H9 (cell line): ENCODE measurements around the gene MYMK. TPM values are rescaled to one million over a fixed set of nuclear protein-coding genes. Genes with fewer than 3 reads are reported as not detected.

ENCODE experiments used
- DNase-seq: peaks from one replicate; pipeline ENCODE4 v3.0.0-alpha.2; 2017
- H2AFZ ChIP-seq: one replicate; pipeline ENCODE4 v1.6.1; 2013; ENCODE audit warnings: mild to moderate bottlenecking, low read length, control low read depth, moderate library complexity
- H2AK5ac ChIP-seq: 2 replicates; pipeline ENCODE4 v1.6.1; 2013; ENCODE audit warnings: low read length, control low read depth, mixed read lengths; ENCODE audit not compliant: insufficient read length
- H2BK120ac ChIP-seq: one replicate; pipeline ENCODE4 v1.6.1; 2013; ENCODE audit warnings: low read depth, mild to moderate bottlenecking, low read length, control low read depth, inconsistent platforms; ENCODE audit not compliant: poor library complexity, severe bottlenecking
- H2BK12ac ChIP-seq: 2 replicates; pipeline ENCODE4 v1.6.1; 2013; ENCODE audit warnings: low read length, control low read depth, mixed read lengths, low read depth; ENCODE audit not compliant: insufficient read length
- H2BK15ac ChIP-seq: 2 replicates; pipeline ENCODE4 v1.6.1; 2013; ENCODE audit warnings: low read depth, low read length, control low read depth
- H2BK20ac ChIP-seq: one replicate; pipeline ENCODE4 v1.6.1; 2013; ENCODE audit warnings: low read depth, mild to moderate bottlenecking, low read length, control low read depth, inconsistent platforms; ENCODE audit not compliant: poor library complexity, severe bottlenecking
- H2BK5ac ChIP-seq: 2 replicates; pipeline ENCODE4 v1.6.1; 2013; ENCODE audit warnings: low read length, control low read depth, mixed read lengths; ENCODE audit not compliant: insufficient read length
- H3K14ac ChIP-seq: 2 replicates; pipeline ENCODE4 v1.6.1; 2013; ENCODE audit warnings: low read length, control low read depth; ENCODE audit not compliant: insufficient read depth
- H3K18ac ChIP-seq: 2 replicates; pipeline ENCODE4 v1.6.1; 2013; ENCODE audit warnings: low read depth, mild to moderate bottlenecking, mixed read lengths, low read length, control low read depth; ENCODE audit not compliant: insufficient read length
- H3K23ac ChIP-seq: 2 replicates; pipeline ENCODE4 v1.6.1; 2013; ENCODE audit warnings: low read length, control low read depth, mixed read lengths, low read depth; ENCODE audit not compliant: insufficient read length
- H3K23me2 ChIP-seq: 2 replicates; pipeline ENCODE4 v1.6.1; 2013; ENCODE audit warnings: low read depth, mild to moderate bottlenecking, mixed read lengths, low read length, control low read depth; ENCODE audit not compliant: insufficient read length, poor library complexity, severe bottlenecking
- H3K27ac ChIP-seq: 2 replicates; pipeline ENCODE4 v1.5.1; 2013; ENCODE audit warnings: low read length, control low read depth, mixed read lengths, low read depth; ENCODE audit not compliant: insufficient read length
- H3K27me3 ChIP-seq: 2 replicates; pipeline ENCODE4 v1.6.1; 2013; ENCODE audit warnings: low read length, control low read depth, inconsistent platforms; ENCODE audit not compliant: insufficient read depth
- H3K4ac ChIP-seq: 2 replicates; pipeline ENCODE4 v1.6.1; 2013; ENCODE audit warnings: low read depth, mild to moderate bottlenecking, control low read depth, inconsistent platforms, low read length, moderate library complexity
- H3K4me1 ChIP-seq: 2 replicates; pipeline ENCODE4 v1.6.1; 2013; ENCODE audit warnings: low read length, control low read depth, inconsistent platforms; ENCODE audit not compliant: insufficient read depth
- H3K4me2 ChIP-seq: 2 replicates; pipeline ENCODE4 v1.6.1; 2013; ENCODE audit warnings: low read length, control low read depth, mixed read lengths; ENCODE audit not compliant: insufficient read length, insufficient read depth
- H3K56ac ChIP-seq: 2 replicates; pipeline ENCODE4 v1.6.1; 2013; ENCODE audit warnings: low read depth, mild to moderate bottlenecking, mixed read lengths, low read length, control low read depth; ENCODE audit not compliant: insufficient read length
- H3K79me1 ChIP-seq: 2 replicates; pipeline ENCODE4 v1.6.1; 2013; ENCODE audit warnings: low read depth, mild to moderate bottlenecking, moderate library complexity, low read length, control low read depth, inconsistent platforms; ENCODE audit not compliant: insufficient read depth, poor library complexity, severe bottlenecking
- H3K79me2 ChIP-seq: 2 replicates; pipeline ENCODE4 v1.6.1; 2013; ENCODE audit warnings: low read length, control low read depth, inconsistent platforms; ENCODE audit not compliant: insufficient read depth
- H3K9ac ChIP-seq: 2 replicates; pipeline ENCODE4 v1.6.1; 2013; ENCODE audit warnings: low read length, control low read depth, mixed read lengths; ENCODE audit not compliant: insufficient read length; ENCODE audit errors: extremely low read depth
- H3K9me3 ChIP-seq: one replicate; pipeline ENCODE4 v1.6.1; 2013; ENCODE audit warnings: low read depth, low read length, inconsistent platforms; ENCODE audit not compliant: control insufficient read depth
- H3T11ph ChIP-seq: one replicate; pipeline ENCODE4 v1.6.1; 2013; ENCODE audit warnings: mild to moderate bottlenecking, low read length, control low read depth, inconsistent platforms
- H4K20me1 ChIP-seq: one replicate; pipeline ENCODE4 v1.6.1; 2013; ENCODE audit not compliant: control insufficient read depth, insufficient read length, insufficient read depth
- H4K5ac ChIP-seq: 2 replicates; pipeline ENCODE4 v1.6.1; 2013; ENCODE audit warnings: low read depth, mild to moderate bottlenecking, mixed read lengths, low read length, control low read depth; ENCODE audit not compliant: insufficient read length
- H4K8ac ChIP-seq: replicated peaks from 2 replicates; pipeline ENCODE4 v1.6.1; 2013; ENCODE audit warnings: low read length, control low read depth, mixed read lengths, low read depth; ENCODE audit not compliant: insufficient read length
- H4K91ac ChIP-seq: 2 replicates; pipeline ENCODE4 v1.6.1; 2013; ENCODE audit warnings: low read depth, mild to moderate bottlenecking, moderate library complexity, mixed read lengths, low read length, control low read depth; ENCODE audit not compliant: insufficient read length
- H3K27ac Mint-ChIP-seq, 3 experiments: 2 replicates in 2 of 3; 3 replicates in 1 of 3; pipeline ENCODE4 v1.8.0; 2020 to 2021; ENCODE audit warnings: mixed read lengths in 3 of 3, mild to moderate bottlenecking in 1 of 3, moderate library complexity in 1 of 3
- H3K27me3 Mint-ChIP-seq: 2 replicates; pipeline ENCODE4 v1.8.0; 2021; ENCODE audit warnings: low read depth, mild to moderate bottlenecking, moderate library complexity, mixed read lengths
- H3K36me3 Mint-ChIP-seq, 3 experiments: 2 replicates in 2 of 3; 3 replicates in 1 of 3; pipeline ENCODE4 v1.8.0; 2020 to 2021; ENCODE audit warnings: low read depth in 3 of 3, mixed read lengths in 3 of 3; ENCODE audit not compliant: insufficient read depth in 1 of 3
- H3K4me1 Mint-ChIP-seq, 2 experiments: 2 replicates each; pipeline ENCODE4 v1.8.0; 2020; ENCODE audit warnings: mixed read lengths in 2 of 2
- H3K4me3 Mint-ChIP-seq, 2 experiments: 2 replicates in 1 of 2; 3 replicates in 1 of 2; pipeline ENCODE4 v1.8.0; 2020 to 2021; ENCODE audit warnings: mild to moderate bottlenecking in 2 of 2, mixed read lengths in 2 of 2, moderate library complexity in 1 of 2
- H3K9me3 Mint-ChIP-seq, 2 experiments: 2 replicates in 1 of 2; 3 replicates in 1 of 2; pipeline ENCODE4 v1.8.0; 2020; ENCODE audit warnings: mild to moderate bottlenecking in 2 of 2, mixed read lengths in 2 of 2, moderate library complexity in 1 of 2
- WGBS: extraction: QIAGEN DNeasy Blood & Tissue Kit; methylation state at CpG from one replicate; pipeline ENCODE4 v1.1.7; 2013; ENCODE audit warnings: missing lambda C conversion rate, low lambda C conversion rate, mixed read lengths; ENCODE audit not compliant: insufficient read length; ENCODE audit errors: extremely low coverage; 5-methylcytosine and 5-hydroxymethylcytosine counted together
- total RNA-seq: library from RNA; stranded (reverse); gene quantifications from 2 replicates; pipeline ENCODE4 v1.2.1, GENCODE V29; 2021
- TF ChIP-seq, protein P1 (sequence below): fragments of 200-600 bp; sonication (generic); conservative IDR thresholded peaks from 3 replicates; pipeline ENCODE4 v1.8.0; 2021; ENCODE audit warnings: antibody characterized with exemption, mild to moderate bottlenecking

MYMK gene
- total RNA-seq, 1 experiment from 2014 or later = not detected

DNA sequence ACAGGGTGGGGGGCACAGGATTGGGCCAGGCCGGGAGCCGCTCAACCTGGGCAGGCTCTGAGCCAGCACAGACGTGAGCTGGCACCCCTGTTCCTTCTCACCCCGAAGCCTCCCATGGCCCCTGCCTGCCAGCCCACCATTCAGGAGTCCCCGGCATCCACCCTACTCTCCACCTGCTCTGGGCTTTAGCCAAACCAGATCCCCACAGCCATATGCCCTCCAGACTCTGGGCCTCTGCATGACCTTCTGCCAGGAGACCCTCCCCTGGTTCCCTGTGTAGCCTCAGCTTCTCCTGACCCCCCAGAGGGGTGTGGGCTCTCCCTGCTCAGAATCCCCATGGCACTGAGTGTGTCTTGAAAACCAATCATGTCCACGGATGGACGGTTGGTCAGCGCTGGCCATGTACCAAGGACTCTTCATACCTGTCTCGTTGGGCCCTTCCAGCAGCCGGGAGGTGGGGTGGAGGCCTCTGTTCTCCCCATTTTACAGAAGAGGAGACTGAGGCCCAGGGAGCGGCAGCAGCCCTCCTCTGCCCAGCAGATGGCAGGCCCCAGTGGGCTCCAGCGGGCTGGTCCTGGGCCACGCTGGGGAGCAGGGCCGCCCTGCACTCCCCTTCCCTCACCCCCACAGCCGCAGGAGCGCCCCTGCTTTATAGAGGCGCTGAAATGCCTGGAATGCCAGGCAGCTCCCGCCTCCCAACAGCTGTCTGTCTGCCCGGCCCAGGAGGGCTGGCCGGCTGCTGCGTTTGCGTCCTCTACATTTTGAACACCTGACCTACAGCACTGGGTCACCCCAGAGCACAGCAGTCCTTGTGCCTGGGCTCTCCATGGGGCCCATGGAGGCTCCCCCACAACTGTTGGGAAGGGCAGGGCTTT lies 3.5 kb upstream of the MYMK start:
- no peak overlapping the region for H2AK5ac ChIP-seq
- peaks cover 28 to 49% of the 10 kb centered on the region in 2 experiments for H3K4me1 Mint-ChIP-seq
- no peak overlapping the region for H4K5ac ChIP-seq
- H2BK15ac ChIP-seq = 0 out of 2 replicates have a peak overlapping the region, but pooled peaks have one; percentile 15
- H2BK12ac ChIP-seq = no peak overlapping the region
- no peak overlapping the region for H3K56ac ChIP-seq
- no peaks in the 10 kb centered on the region for H3K27me3 ChIP-seq
- peak overlapping the region in 1 of 2 experiments; percentile 27; a peak in 2 of 5 replicates for H3K4me3 Mint-ChIP-seq
- no peaks in the 10 kb centered on the region for H3K79me2 ChIP-seq
- H3K79me1 ChIP-seq = no peaks in the 10 kb centered on the region
- H3K9me3 Mint-ChIP-seq = no peaks in the 10 kb centered on the region
- H2BK5ac ChIP-seq = no peak overlapping the region
- H4K20me1 ChIP-seq = no peaks in the 10 kb centered on the region
- H2AFZ ChIP-seq = no peak overlapping the region
- H4K91ac ChIP-seq = no peak overlapping the region
- no peaks in the 10 kb centered on the region for H3K23me2 ChIP-seq
- peak overlapping the region; percentile 60 for H3K14ac ChIP-seq
- no peaks in the 10 kb centered on the region; a peak in 1 of 7 replicates for H3K36me3 Mint-ChIP-seq
- no peak overlapping the region for H3K27ac ChIP-seq
- H3T11ph ChIP-seq = no peak overlapping the region
- no peak overlapping the region for H2BK120ac ChIP-seq
- no peak overlapping the region for H3K27ac Mint-ChIP-seq
- H2BK20ac ChIP-seq = no peak overlapping the region
- H4K8ac ChIP-seq = no peak overlapping the region
- WGBS = no CpG with 5 or more reads among the region's 22 CpGs
- no peaks in the 10 kb centered on the region for H3K9me3 ChIP-seq
- no peak overlapping the region for H3K18ac ChIP-seq
- TF ChIP-seq, protein P1, sequence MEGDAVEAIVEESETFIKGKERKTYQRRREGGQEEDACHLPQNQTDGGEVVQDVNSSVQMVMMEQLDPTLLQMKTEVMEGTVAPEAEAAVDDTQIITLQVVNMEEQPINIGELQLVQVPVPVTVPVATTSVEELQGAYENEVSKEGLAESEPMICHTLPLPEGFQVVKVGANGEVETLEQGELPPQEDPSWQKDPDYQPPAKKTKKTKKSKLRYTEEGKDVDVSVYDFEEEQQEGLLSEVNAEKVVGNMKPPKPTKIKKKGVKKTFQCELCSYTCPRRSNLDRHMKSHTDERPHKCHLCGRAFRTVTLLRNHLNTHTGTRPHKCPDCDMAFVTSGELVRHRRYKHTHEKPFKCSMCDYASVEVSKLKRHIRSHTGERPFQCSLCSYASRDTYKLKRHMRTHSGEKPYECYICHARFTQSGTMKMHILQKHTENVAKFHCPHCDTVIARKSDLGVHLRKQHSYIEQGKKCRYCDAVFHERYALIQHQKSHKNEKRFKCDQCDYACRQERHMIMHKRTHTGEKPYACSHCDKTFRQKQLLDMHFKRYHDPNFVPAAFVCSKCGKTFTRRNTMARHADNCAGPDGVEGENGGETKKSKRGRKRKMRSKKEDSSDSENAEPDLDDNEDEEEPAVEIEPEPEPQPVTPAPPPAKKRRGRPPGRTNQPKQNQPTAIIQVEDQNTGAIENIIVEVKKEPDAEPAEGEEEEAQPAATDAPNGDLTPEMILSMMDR = no peak
- peaks cover 4% of the 10 kb centered on the region; the same call in 1 of the 2 replicates for H3K4me1 ChIP-seq
- H3K9ac ChIP-seq = no peak overlapping the region
- H3K4me2 ChIP-seq = no peak overlapping the region
- H3K4ac ChIP-seq = no peak overlapping the region
- no peak overlapping the region for H3K23ac ChIP-seq
- no peak for DNase-seq
- peaks cover 19% of the 10 kb centered on the region for H3K27me3 Mint-ChIP-seq
